ENCODE results near the gene DTX2.
"Not testable (repeated sequence)": the region's sequence is repeated elsewhere in the genome, so short reads cannot be mapped to it uniquely, and the experiment has no call there.

DNA sequence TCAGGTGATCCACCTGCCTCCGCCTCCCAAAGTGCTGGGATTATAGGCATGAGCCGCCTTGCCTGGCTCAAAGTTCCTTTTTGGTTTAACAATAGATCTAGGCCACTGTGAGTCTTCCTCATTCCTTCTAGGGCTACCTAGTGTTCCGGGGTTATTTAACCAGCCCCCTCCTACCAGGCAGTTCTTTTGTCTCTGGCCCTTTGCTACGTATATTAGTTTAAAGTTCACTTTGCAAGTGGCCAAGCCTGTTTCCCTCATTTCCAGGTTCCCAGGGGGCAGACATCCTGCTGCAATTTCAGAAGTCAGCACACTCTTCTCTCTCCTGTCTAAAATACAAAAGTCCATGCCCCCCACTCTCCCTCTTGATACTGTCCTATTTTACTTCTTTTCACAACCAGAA, 3.0 kb upstream of the DTX2 start:
- TF ChIP-seq, protein P1, sequence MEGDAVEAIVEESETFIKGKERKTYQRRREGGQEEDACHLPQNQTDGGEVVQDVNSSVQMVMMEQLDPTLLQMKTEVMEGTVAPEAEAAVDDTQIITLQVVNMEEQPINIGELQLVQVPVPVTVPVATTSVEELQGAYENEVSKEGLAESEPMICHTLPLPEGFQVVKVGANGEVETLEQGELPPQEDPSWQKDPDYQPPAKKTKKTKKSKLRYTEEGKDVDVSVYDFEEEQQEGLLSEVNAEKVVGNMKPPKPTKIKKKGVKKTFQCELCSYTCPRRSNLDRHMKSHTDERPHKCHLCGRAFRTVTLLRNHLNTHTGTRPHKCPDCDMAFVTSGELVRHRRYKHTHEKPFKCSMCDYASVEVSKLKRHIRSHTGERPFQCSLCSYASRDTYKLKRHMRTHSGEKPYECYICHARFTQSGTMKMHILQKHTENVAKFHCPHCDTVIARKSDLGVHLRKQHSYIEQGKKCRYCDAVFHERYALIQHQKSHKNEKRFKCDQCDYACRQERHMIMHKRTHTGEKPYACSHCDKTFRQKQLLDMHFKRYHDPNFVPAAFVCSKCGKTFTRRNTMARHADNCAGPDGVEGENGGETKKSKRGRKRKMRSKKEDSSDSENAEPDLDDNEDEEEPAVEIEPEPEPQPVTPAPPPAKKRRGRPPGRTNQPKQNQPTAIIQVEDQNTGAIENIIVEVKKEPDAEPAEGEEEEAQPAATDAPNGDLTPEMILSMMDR (conservative IDR thresholded peaks at IDR 0.05; ENCODE audit: low read length): not testable (repeated sequence)
- not testable (repeated sequence) for TF ChIP-seq EZH2phosphoT487 (IDR thresholded peaks at IDR 0.05; ENCODE audit: borderline replicate concordance)

All from Loucy (cell line).